NOMO-1 treated with dmso at 0.1 percent for 144 hours (cell line): ENCODE measurements around the gene OGFOD3.
"Not testable (repeated sequence)": the region's sequence is repeated elsewhere in the genome, so short reads cannot be mapped to it uniquely, and the experiment has no call there.

Experiments
- DNase-seq: peaks from one replicate; lab custom pipeline; 2025; ENCODE audit not compliant: unreplicated experiment; lab: John Stamatoyannopoulos, UW

OGFOD3 gene

GRCh38 chr17:82375359-82376041 lies 42.9 kb downstream of the OGFOD3 start:
- DNase-seq = no peak

GRCh38 chr17:82374626-82375331 lies 43.6 kb downstream of the OGFOD3 start:
- no peak for DNase-seq

- DNase-seq = no peak
These were observed 44.4 kb downstream of the OGFOD3 start for GRCh38 chr17:82373731-82374625.

- DNase-seq = not testable (repeated sequence)
These were observed 45.3 kb downstream of the OGFOD3 start for GRCh38 chr17:82373072-82373452.

- no peak for DNase-seq
These were observed 45.9 kb downstream of the OGFOD3 start for GRCh38 chr17:82372249-82373071.

GRCh38 chr17:82371333-82372248 lies 46.8 kb downstream of the OGFOD3 start, which contains the start of gene UTS2R:
Gene UTS2R (plus strand): TSS chr17:82371765. CDS start chr17:82374325, 2,560 bp downstream.
- DNase-seq = no peak

GRCh38 chr17:82370471-82371332 lies 47.7 kb downstream of the OGFOD3 start:
- DNase-seq = no peak

- no peak for DNase-seq
These were observed 49.2 kb downstream of the OGFOD3 start for GRCh38 chr17:82369211-82369610.

- peak; percentile 78 for DNase-seq
These were observed 50.5 kb downstream of the OGFOD3 start for GRCh38 chr17:82367724-82368524.

- DNase-seq = no peak
These were observed 51.6 kb downstream of the OGFOD3 start for GRCh38 chr17:82366749-82367148.

- no peak for DNase-seq
These were observed 52.6 kb downstream of the OGFOD3 start for GRCh38 chr17:82365606-82366295.

- DNase-seq = no peak
These were observed 56.3 kb downstream of the OGFOD3 start for GRCh38 chr17:82361885-82362633.

- DNase-seq = not testable (repeated sequence)
These were observed 58.8 kb downstream of the OGFOD3 start for GRCh38 chr17:82359451-82360074.

- DNase-seq = no peak
These were observed 59.7 kb downstream of the OGFOD3 start, which contains the start of gene TEX19 for GRCh38 chr17:82358465-82359350. Gene TEX19 (plus strand): TSS chr17:82359247. CDS start chr17:82362151, 2,904 bp downstream.

GRCh38 chr17:82357394-82357793 lies 61.0 kb downstream of the OGFOD3 start:
- no peak for DNase-seq
